Mesendoderm (in vitro differentiated cells): ENCODE measurements around the gene NID1.

ENCODE experiments used
- DNase-seq: peaks from one replicate; pipeline ENCODE4 v3.0.0; 2013
- H2AK5ac ChIP-seq: 2 replicates; pipeline ENCODE4 v1.6.1; 2013; ENCODE audit warnings: low read length, inconsistent platforms
- H2BK120ac ChIP-seq: 2 replicates; pipeline ENCODE4 v1.6.1; 2013; ENCODE audit warnings: low read depth, mild to moderate bottlenecking, low read length, moderate library complexity, mixed read lengths
- H2BK15ac ChIP-seq: replicated peaks from 2 replicates; pipeline ENCODE4 v1.6.1; 2013; ENCODE audit warnings: low read depth, mild to moderate bottlenecking, moderate library complexity
- H2BK5ac ChIP-seq: 2 replicates; pipeline ENCODE4 v1.6.1; 2013; ENCODE audit warnings: low read length, inconsistent platforms
- H3K18ac ChIP-seq: 2 replicates; pipeline ENCODE4 v1.6.1; 2013; ENCODE audit warnings: mild to moderate bottlenecking, low read length, mixed read lengths
- H3K23ac ChIP-seq: one replicate; pipeline ENCODE4 v1.6.1; 2013; ENCODE audit warnings: low read length
- H3K27ac ChIP-seq: 2 replicates; pipeline ENCODE4 v1.5.1; 2013; ENCODE audit warnings: low read depth, mild to moderate bottlenecking, inconsistent platforms, low read length, moderate library complexity
- H3K27me3 ChIP-seq: 2 replicates; pipeline ENCODE4 v1.6.1; 2013; ENCODE audit warnings: low read length, control low read depth, mild to moderate bottlenecking, inconsistent platforms; ENCODE audit not compliant: insufficient read depth, poor library complexity
- H3K36me3 ChIP-seq: 2 replicates; pipeline ENCODE4 v1.6.1; 2013; ENCODE audit warnings: low read length, inconsistent platforms; ENCODE audit not compliant: control insufficient read depth, insufficient read depth
- H3K4ac ChIP-seq: one replicate; pipeline ENCODE4 v1.6.1; 2013; ENCODE audit warnings: low read depth, mild to moderate bottlenecking, low read length, moderate library complexity
- H3K4me1 ChIP-seq: 2 replicates; pipeline ENCODE4 v1.6.1; 2013; ENCODE audit warnings: low read depth, low read length, inconsistent platforms; ENCODE audit not compliant: control insufficient read depth
- H3K4me2 ChIP-seq: 2 replicates; pipeline ENCODE4 v1.6.1; 2013; ENCODE audit warnings: low read length
- H3K4me3 ChIP-seq: 2 replicates; pipeline ENCODE4 v1.5.1; 2013; ENCODE audit warnings: mild to moderate bottlenecking, low read length
- H3K56ac ChIP-seq: one replicate; pipeline ENCODE4 v1.6.1; 2013; ENCODE audit warnings: low read length
- H3K79me1 ChIP-seq: 2 replicates; pipeline ENCODE4 v1.6.1; 2013; ENCODE audit warnings: low read length, inconsistent platforms
- H3K79me2 ChIP-seq: 2 replicates; pipeline ENCODE4 v1.6.1; 2013; ENCODE audit warnings: mild to moderate bottlenecking, low read length; ENCODE audit not compliant: control insufficient read depth, insufficient read depth
- H3K9ac ChIP-seq: 2 replicates; pipeline ENCODE4 v1.6.1; 2013; ENCODE audit warnings: low read length, inconsistent platforms
- H4K5ac ChIP-seq: one replicate; pipeline ENCODE4 v1.6.1; 2013; ENCODE audit warnings: low read length
- H4K8ac ChIP-seq: one replicate; pipeline ENCODE4 v1.6.1; 2013; ENCODE audit warnings: low read depth, mild to moderate bottlenecking, control low read depth, low read length, moderate library complexity
- WGBS: extraction: QIAGEN DNeasy Blood & Tissue Kit; methylation state at CpG from one replicate; pipeline ENCODE4 v1.1.7; 2013; ENCODE audit warnings: low lambda C conversion rate, missing lambda C conversion rate; ENCODE audit not compliant: insufficient coverage; ENCODE audit errors: extremely low coverage; 5-methylcytosine and 5-hydroxymethylcytosine counted together

NID1 gene

GRCh38 chr1:236044341-236044740 is 20.5 kb downstream of the NID1 start:
- Histone ChIP-seq H3K18ac (no peak overlapping the region), H3K4ac (no peak overlapping the region), H3K79me2 (no peaks in the 10 kb centered on the region), H3K36me3 (no peaks in the 10 kb centered on the region), H2BK5ac (no peak overlapping the region), H3K9ac (no peak overlapping the region), H4K8ac (no peak overlapping the region), H3K23ac (no peak overlapping the region), H3K79me1 (no peaks in the 10 kb centered on the region), H3K27ac (no peak overlapping the region), H2BK120ac (no peak overlapping the region), H2AK5ac (no peak overlapping the region), H2BK15ac (no peak overlapping the region), H3K56ac (no peak overlapping the region), H3K27me3 (no peaks in the 10 kb centered on the region), H3K4me2 (no peak overlapping the region), H3K4me1 (no peaks in the 10 kb centered on the region), H4K5ac (no peak overlapping the region), H3K4me3 (no peak overlapping the region)
- WGBS: no CpG with 5 or more reads among the region's 3 CpGs
- DNase-seq: no peak

GRCh38 chr1:236041631-236042618 is 23.0 kb downstream of the NID1 start:
- no peaks in the 10 kb centered on the region for H3K36me3 ChIP-seq
- H3K4ac ChIP-seq: no peak overlapping the region
- no peak overlapping the region for H2BK5ac ChIP-seq
- H2BK120ac ChIP-seq: no peak overlapping the region
- H3K79me2 ChIP-seq: no peaks in the 10 kb centered on the region
- H3K9ac ChIP-seq: no peak overlapping the region
- H4K5ac ChIP-seq: no peak overlapping the region
- no peaks in the 10 kb centered on the region for H3K27me3 ChIP-seq
- no peaks in the 10 kb centered on the region for H3K4me1 ChIP-seq
- DNase-seq: no peak
- no peak overlapping the region for H3K56ac ChIP-seq
- H3K4me3 ChIP-seq: no peak overlapping the region
- H3K23ac ChIP-seq: no peak overlapping the region
- H4K8ac ChIP-seq: no peak overlapping the region
- no peaks in the 10 kb centered on the region for H3K79me1 ChIP-seq
- no CpG with 5 or more reads among the region's 17 CpGs for WGBS
- H3K4me2 ChIP-seq: no peak overlapping the region
- no peak overlapping the region for H3K27ac ChIP-seq
- no peak overlapping the region for H3K18ac ChIP-seq
- H2BK15ac ChIP-seq: no peak overlapping the region
- no peak overlapping the region for H2AK5ac ChIP-seq

GRCh38 chr1:236039740-236040685 is 24.9 kb downstream of the NID1 start:
- H3K79me2 ChIP-seq: no peaks in the 10 kb centered on the region
- H3K4me2 ChIP-seq: no peak overlapping the region
- DNase-seq: no peak
- no peaks in the 10 kb centered on the region for H3K4me1 ChIP-seq
- no peak overlapping the region for H3K4ac ChIP-seq
- no peak overlapping the region for H2BK5ac ChIP-seq
- H4K8ac ChIP-seq: no peak overlapping the region
- H3K18ac ChIP-seq: no peak overlapping the region
- H3K23ac ChIP-seq: no peak overlapping the region
- H3K79me1 ChIP-seq: no peaks in the 10 kb centered on the region
- no peak overlapping the region for H3K27ac ChIP-seq
- H2BK120ac ChIP-seq: no peak overlapping the region
- H3K27me3 ChIP-seq: no peaks in the 10 kb centered on the region
- H3K9ac ChIP-seq: no peak overlapping the region
- no peaks in the 10 kb centered on the region for H3K36me3 ChIP-seq
- WGBS: no CpG with 5 or more reads among the region's 13 CpGs
- no peak overlapping the region for H3K4me3 ChIP-seq
- no peak overlapping the region for H2AK5ac ChIP-seq
- H2BK15ac ChIP-seq: no peak overlapping the region
- no peak overlapping the region for H3K56ac ChIP-seq
- no peak overlapping the region for H4K5ac ChIP-seq

- Histone ChIP-seq H3K27ac (no peak overlapping the region), H3K79me2 (no peaks in the 10 kb centered on the region), H2BK15ac (no peak overlapping the region), H3K36me3 (no peaks in the 10 kb centered on the region), H3K4ac (no peak overlapping the region), H3K23ac (no peak overlapping the region), H4K5ac (no peak overlapping the region), H3K4me3 (no peak overlapping the region), H3K56ac (no peak overlapping the region), H3K4me2 (no peak overlapping the region), H3K27me3 (no peaks in the 10 kb centered on the region), H3K9ac (no peak overlapping the region), H3K79me1 (no peaks in the 10 kb centered on the region), H2BK120ac (no peak overlapping the region), H3K18ac (no peak overlapping the region), H2BK5ac (no peak overlapping the region), H2AK5ac (no peak overlapping the region), H3K4me1 (no peaks in the 10 kb centered on the region), H4K8ac (no peak overlapping the region)
- DNase-seq: no peak
- WGBS: no CpG with 5 or more reads among the region's 15 CpGs
Observed at GRCh38 chr1:236038034-236038433, 26.9 kb downstream of the NID1 start.

GRCh38 chr1:236035681-236036101 is 29.2 kb downstream of the NID1 start:
- H3K9ac ChIP-seq: no peak overlapping the region
- no peak overlapping the region for H3K4me2 ChIP-seq
- H2BK5ac ChIP-seq: no peak overlapping the region
- no peak overlapping the region for H2AK5ac ChIP-seq
- no peaks in the 10 kb centered on the region for H3K27me3 ChIP-seq
- H3K4ac ChIP-seq: no peak overlapping the region
- H3K36me3 ChIP-seq: no peaks in the 10 kb centered on the region
- H2BK120ac ChIP-seq: no peak overlapping the region
- no peak overlapping the region for H3K18ac ChIP-seq
- no peaks in the 10 kb centered on the region for H3K79me2 ChIP-seq
- no peak overlapping the region for H3K23ac ChIP-seq
- H3K4me1 ChIP-seq: no peaks in the 10 kb centered on the region
- H4K8ac ChIP-seq: no peak overlapping the region
- H3K27ac ChIP-seq: no peak overlapping the region
- no peak overlapping the region for H2BK15ac ChIP-seq
- H4K5ac ChIP-seq: no peak overlapping the region
- no CpG with 5 or more reads among the region's 8 CpGs for WGBS
- no peak for DNase-seq
- H3K79me1 ChIP-seq: no peaks in the 10 kb centered on the region
- H3K56ac ChIP-seq: no peak overlapping the region
- H3K4me3 ChIP-seq: no peak overlapping the region
